ENCODE measurements around the gene NKTR. TPM values are rescaled to one million over a fixed set of nuclear protein-coding genes. Genes with fewer than 3 reads are reported as not detected.

Gene NKTR
- total RNA-seq, 1 experiment from 2014 or later: 39.0 TPM

DNA sequence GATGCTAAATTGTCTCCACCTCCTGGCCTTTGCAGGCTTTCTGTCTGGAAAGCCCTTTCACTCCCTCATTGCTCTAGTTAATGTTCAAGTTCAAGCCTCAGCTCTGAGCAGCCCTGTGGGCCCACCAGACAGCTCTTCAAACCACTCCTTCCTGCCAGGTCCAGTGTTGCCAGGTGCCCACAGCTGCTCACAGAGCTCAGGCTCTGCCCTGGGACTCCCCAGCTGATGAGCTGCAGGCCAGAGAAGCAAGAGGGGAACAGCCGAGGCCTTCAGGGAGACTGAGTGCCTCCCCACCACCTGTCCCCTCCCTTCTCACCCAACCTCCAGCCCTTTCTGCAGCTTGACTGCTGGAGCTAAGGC, 51.7 kb downstream of the NKTR start:
- POLR2A ChIA-PET: interaction anchor here (0.6 kb wide), 1 partner anchor 70 kb away, joined by 3 read pairs; no protein-coding TSS in a partner anchor
- no peaks in the 10 kb centered on the region for H3K9me3 ChIP-seq (ENCODE audit: control insufficient read depth, insufficient read depth, low read depth, low read length)
- peak; percentile 3; the same call in 1 of the 2 replicates for ATAC-seq
- TF ChIP-seq, protein P1, sequence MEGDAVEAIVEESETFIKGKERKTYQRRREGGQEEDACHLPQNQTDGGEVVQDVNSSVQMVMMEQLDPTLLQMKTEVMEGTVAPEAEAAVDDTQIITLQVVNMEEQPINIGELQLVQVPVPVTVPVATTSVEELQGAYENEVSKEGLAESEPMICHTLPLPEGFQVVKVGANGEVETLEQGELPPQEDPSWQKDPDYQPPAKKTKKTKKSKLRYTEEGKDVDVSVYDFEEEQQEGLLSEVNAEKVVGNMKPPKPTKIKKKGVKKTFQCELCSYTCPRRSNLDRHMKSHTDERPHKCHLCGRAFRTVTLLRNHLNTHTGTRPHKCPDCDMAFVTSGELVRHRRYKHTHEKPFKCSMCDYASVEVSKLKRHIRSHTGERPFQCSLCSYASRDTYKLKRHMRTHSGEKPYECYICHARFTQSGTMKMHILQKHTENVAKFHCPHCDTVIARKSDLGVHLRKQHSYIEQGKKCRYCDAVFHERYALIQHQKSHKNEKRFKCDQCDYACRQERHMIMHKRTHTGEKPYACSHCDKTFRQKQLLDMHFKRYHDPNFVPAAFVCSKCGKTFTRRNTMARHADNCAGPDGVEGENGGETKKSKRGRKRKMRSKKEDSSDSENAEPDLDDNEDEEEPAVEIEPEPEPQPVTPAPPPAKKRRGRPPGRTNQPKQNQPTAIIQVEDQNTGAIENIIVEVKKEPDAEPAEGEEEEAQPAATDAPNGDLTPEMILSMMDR (IDR thresholded peaks at IDR 0.05): no peak
- TF ChIP-seq SIN3A (IDR thresholded peaks at IDR 0.05; ENCODE audit: borderline replicate concordance, insufficient read depth, low read depth, low read length) (no peak), POLR2AphosphoS5 (IDR thresholded peaks at IDR 0.05; ENCODE audit: low read depth, low read length) (no peak)
- H3K4me3 ChIP-seq (ENCODE audit: low read depth in 2 of 2, low read length in 2 of 2): no peak overlapping the region
- H3K27ac ChIP-seq (ENCODE audit: low read length): no peak overlapping the region
- H3K27me3 ChIP-seq (ENCODE audit: control insufficient read depth, insufficient read depth, low read length): no peaks in the 10 kb centered on the region
- CTCF ChIA-PET: no interaction called here
- H3K36me3 ChIP-seq (ENCODE audit: control insufficient read depth, insufficient read depth, low read length): no peaks in the 10 kb centered on the region; the same call in 1 of the 2 replicates
- in situ Hi-C loops (cut with HindIII; ENCODE audit: low pct_unique_long_range_greater_than_20kb, low sequenced_read_pairs) (no loop called here), intact Hi-C loops (cut with micrococcal nuclease; ENCODE audit: unreplicated experiment) (loop anchor here (5.0 kb wide), 1 partner anchor 90 kb away; no protein-coding TSS in a partner anchor)
- BruUV-seq (replicated peaks): no TSS peak
- no peak for DNase-seq (ENCODE audit: low read depth, low spot score)
- H3K4me1 ChIP-seq (ENCODE audit: control insufficient read depth, insufficient read depth, low read length): peaks cover 16% of the 10 kb centered on the region

- in situ Hi-C loops (cut with HindIII; ENCODE audit: low pct_unique_long_range_greater_than_20kb, low sequenced_read_pairs): no loop called here
- ChIA-PET POLR2A (no interaction called here), CTCF (no interaction called here)
- no peaks in the 10 kb centered on the region for H3K9me3 ChIP-seq (ENCODE audit: control insufficient read depth, insufficient read depth, low read depth, low read length)
- TF ChIP-seq, protein P1 (IDR thresholded peaks at IDR 0.05): no peak
- TF ChIP-seq SIN3A (IDR thresholded peaks at IDR 0.05; ENCODE audit: borderline replicate concordance, insufficient read depth, low read depth, low read length): no peak
- TF ChIP-seq TCF7L2 (IDR thresholded peaks at IDR 0.05; ENCODE audit: low read depth, low read length): no peak
- TF ChIP-seq, protein P2, sequence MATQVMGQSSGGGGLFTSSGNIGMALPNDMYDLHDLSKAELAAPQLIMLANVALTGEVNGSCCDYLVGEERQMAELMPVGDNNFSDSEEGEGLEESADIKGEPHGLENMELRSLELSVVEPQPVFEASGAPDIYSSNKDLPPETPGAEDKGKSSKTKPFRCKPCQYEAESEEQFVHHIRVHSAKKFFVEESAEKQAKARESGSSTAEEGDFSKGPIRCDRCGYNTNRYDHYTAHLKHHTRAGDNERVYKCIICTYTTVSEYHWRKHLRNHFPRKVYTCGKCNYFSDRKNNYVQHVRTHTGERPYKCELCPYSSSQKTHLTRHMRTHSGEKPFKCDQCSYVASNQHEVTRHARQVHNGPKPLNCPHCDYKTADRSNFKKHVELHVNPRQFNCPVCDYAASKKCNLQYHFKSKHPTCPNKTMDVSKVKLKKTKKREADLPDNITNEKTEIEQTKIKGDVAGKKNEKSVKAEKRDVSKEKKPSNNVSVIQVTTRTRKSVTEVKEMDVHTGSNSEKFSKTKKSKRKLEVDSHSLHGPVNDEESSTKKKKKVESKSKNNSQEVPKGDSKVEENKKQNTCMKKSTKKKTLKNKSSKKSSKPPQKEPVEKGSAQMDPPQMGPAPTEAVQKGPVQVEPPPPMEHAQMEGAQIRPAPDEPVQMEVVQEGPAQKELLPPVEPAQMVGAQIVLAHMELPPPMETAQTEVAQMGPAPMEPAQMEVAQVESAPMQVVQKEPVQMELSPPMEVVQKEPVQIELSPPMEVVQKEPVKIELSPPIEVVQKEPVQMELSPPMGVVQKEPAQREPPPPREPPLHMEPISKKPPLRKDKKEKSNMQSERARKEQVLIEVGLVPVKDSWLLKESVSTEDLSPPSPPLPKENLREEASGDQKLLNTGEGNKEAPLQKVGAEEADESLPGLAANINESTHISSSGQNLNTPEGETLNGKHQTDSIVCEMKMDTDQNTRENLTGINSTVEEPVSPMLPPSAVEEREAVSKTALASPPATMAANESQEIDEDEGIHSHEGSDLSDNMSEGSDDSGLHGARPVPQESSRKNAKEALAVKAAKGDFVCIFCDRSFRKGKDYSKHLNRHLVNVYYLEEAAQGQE (IDR thresholded peaks at IDR 0.05; ENCODE audit: insufficient read depth in 1 of 2, low read depth in 2 of 2, low read length in 1 of 2): no peak
- no peak for TF ChIP-seq POLR2AphosphoS5 (IDR thresholded peaks at IDR 0.05; ENCODE audit: low read depth, low read length)
- no TSS peak for BruUV-seq (replicated peaks)
- peaks cover 16% of the 10 kb centered on the region for H3K4me1 ChIP-seq (ENCODE audit: control insufficient read depth, insufficient read depth, low read length)
- H3K27me3 ChIP-seq (ENCODE audit: control insufficient read depth, insufficient read depth, low read length): no peaks in the 10 kb centered on the region
- ATAC-seq (peak; percentile 68), DNase-seq (ENCODE audit: low read depth, low spot score) (no peak)
- no peak overlapping the region for H3K27ac ChIP-seq (ENCODE audit: low read length)
- intact Hi-C loops (cut with micrococcal nuclease; ENCODE audit: unreplicated experiment): loop anchor here (5.0 kb wide), 1 partner anchor 90 kb away; no protein-coding TSS in a partner anchor
- H3K36me3 ChIP-seq (ENCODE audit: control insufficient read depth, insufficient read depth, low read length): no peaks in the 10 kb centered on the region; the same call in 1 of the 2 replicates
- H3K4me3 ChIP-seq (ENCODE audit: low read depth in 2 of 2, low read length in 2 of 2): peak overlapping the region; percentile 43 to 49; a peak in 3 of 4 replicates
These were observed 52.3 kb downstream of the NKTR start for GRCh38 chr3:42652611-42653302.

Measured in Panc1 (cell line).